CD4-positive, alpha-beta T cell treated with Interleukin-6 for 4 hours (primary cell): ENCODE results near the gene PRTN3.

Experiments
- DNase-seq: peaks from one replicate; pipeline ENCODE4 v3.0.0-alpha.2; 2020; ENCODE audit warnings: mixed read lengths

PRTN3 gene

GRCh38 chr19:840519-841206 lies at the start of gene PRTN3:
Gene PRTN3, plus strand, starts transcription at chr19:840999. Its CDS starts 10 bp downstream, at chr19:841009.
- no peak for DNase-seq

GRCh38 chr19:791007-791566 lies 49.7 kb upstream of the PRTN3 start:
- no peak for DNase-seq

GRCh38 chr19:791567-792305 lies 49.1 kb upstream of the PRTN3 start:
- DNase-seq: no peak

- DNase-seq: no peak
Observed at GRCh38 chr19:792306-792885, 48.4 kb upstream of the PRTN3 start.

- DNase-seq: no peak
Observed at GRCh38 chr19:793806-794205, 47.0 kb upstream of the PRTN3 start.

GRCh38 chr19:795073-795611 lies 45.7 kb upstream of the PRTN3 start:
- DNase-seq: no peak

GRCh38 chr19:795691-796581 lies 44.9 kb upstream of the PRTN3 start:
- no peak for DNase-seq

- DNase-seq: peak; percentile 99
Observed at GRCh38 chr19:796692-797527, 43.9 kb upstream of the PRTN3 start, which contains the start of gene PTBP1. Gene PTBP1, plus strand, starts transcription at chr19:797452. Its CDS starts 46 bp downstream, at chr19:797498.

- peak; percentile 90 for DNase-seq
Observed at GRCh38 chr19:797528-798414, 43.0 kb upstream of the PRTN3 start.

GRCh38 chr19:798415-799075 lies 42.3 kb upstream of the PRTN3 start:
- DNase-seq: peak; percentile 22

GRCh38 chr19:799076-799881 lies 41.5 kb upstream of the PRTN3 start:
- peak; percentile 29 for DNase-seq

GRCh38 chr19:800360-801029 lies 40.3 kb upstream of the PRTN3 start:
- no peak for DNase-seq

- DNase-seq: peak; percentile 41
Observed at GRCh38 chr19:801030-801860, 39.6 kb upstream of the PRTN3 start.

- DNase-seq: no peak
Observed at GRCh38 chr19:801861-802497, 38.8 kb upstream of the PRTN3 start.

GRCh38 chr19:802498-803098 lies 38.2 kb upstream of the PRTN3 start:
- DNase-seq: no peak

- DNase-seq: no peak
Observed at GRCh38 chr19:803099-803561, 37.7 kb upstream of the PRTN3 start.
